GM18520 (cell line): ENCODE data around the gene CHST3.
A peak's percentile ranks its signal among the peaks of the same experiment; 100 is the strongest.
"Not testable (repeated sequence)": the region's sequence is repeated elsewhere in the genome, so short reads cannot be mapped to it uniquely, and the experiment has no call there.

Experiments used
- ATAC-seq: cut with Tn5 transposase; IDR thresholded peaks from one replicate; pipeline ENCODE4 v1.9.1; 2021; ENCODE audit not compliant: unreplicated experiment

Gene CHST3

DNA sequence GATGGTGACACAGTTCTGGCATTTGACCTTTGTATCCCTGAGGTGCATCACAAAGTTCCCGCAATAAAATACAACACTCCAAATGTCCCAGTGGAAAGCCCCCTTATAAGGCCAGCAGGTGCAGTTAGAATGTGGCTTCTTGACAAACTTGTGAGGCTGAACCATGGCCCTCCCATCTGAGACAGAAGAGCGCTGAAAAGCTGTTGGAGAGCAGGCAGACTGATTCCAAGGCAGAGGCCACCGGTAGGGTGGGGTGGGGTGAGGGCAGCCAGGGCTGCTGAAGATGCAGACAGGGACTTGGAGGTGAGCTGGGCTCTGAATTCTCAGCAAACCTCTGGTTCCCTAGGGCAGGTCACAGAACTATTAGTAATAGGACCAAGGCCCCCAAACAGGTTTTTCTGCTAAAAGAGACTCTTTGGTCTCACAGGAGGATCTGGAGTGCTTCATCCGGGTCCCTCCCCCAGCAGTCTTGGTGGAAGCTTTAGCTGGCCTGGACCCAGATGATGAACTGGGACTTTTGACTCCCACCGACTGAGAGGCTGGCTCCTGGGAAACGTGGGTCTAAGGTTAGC is 15.6 kb upstream of the CHST3 start:
- no peak for ATAC-seq

DNA sequence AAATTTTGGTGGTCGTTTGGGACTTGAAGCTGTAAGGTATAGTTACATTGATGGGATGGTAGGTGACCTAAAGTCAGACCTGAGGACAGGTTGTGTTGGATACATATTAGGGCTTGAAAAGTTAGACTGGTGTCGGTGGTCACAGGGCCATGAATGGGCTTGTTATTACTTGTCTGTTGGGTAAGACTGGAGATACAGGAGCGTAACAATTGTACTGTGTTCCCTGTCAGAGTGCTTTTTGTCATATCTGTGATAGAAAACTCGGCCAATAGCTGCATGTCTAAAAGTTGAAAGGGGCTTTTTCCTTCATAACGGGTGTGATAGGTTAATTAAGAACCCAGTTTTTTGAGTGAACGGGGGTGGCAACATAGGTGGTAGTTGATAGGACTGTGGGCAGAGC is 13.5 kb upstream of the CHST3 start:
- ATAC-seq, result no peak

DNA sequence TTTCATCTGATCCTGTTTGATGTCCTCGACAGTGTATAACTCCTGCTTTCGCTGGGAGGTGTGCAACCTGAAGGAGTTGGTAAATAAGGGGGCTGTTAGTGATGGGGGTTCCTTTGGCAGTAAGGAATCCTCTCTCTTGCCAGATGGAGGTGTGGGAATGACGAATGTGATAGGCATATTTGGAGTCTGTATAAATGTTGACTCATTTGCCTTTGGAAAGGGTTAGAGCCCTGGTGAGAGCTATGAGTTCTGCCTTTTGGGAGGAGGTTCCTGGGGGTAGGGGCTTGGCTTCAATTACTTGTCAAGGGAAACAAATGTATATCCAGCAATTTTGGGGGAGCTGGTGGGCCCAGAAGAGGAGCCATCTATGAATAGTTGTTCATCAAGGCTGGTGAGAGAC is 11.4 kb upstream of the CHST3 start:
- ATAC-seq, result no peak

DNA sequence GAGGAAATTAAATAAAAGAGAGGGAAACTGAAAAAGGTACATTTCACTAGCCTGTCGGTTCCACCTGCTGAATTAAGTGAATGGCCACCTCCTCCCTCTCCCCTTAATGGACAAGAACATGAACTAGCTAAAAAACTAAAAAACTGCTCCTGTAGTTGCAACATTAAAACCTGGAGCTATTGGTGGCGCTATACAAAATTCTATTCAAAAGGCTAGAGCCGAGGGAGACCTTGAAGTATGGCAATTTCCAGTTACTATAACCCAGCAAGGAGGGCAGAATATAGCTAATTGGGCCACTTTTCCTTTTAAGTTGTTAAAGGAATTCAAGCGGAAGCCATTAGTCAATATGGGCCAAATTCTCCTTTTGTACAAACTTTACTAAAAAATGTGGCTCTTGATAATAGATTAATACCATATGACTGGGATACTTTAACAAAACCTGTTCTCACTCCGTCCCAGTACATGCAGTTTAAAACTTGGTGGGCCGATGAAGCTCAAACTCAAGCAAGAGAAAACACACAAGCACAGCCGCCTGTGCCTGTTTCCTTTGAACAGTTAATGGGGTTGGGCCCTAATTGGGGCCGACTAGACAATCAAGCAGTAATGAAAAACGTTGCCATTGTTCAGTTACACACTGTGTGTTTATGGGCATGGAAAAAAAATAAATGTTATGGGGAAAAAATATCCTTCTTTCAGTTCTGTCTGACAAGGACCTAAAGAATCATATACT is 6.5 kb upstream of the CHST3 start:
- no peak for ATAC-seq

DNA sequence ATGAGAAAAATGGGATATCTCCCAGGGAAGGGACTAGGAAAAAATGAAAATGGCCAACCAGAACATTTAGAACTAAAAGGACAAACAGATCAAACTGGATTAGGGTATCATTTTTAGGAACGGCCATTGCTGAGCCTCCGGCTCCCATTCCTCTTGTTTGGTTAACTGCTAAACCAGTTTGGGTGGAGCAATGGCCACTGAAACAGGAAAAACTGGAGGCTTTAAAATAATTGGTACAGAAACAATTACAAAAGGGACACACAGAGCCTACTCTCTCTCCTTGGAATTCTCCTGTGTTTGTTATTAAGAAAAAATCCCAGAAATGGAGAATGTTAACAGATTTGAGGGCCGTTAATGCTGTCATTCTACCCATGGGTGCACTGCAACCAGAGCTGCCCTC is 4.7 kb upstream of the CHST3 start:
- ATAC-seq, result no peak

DNA sequence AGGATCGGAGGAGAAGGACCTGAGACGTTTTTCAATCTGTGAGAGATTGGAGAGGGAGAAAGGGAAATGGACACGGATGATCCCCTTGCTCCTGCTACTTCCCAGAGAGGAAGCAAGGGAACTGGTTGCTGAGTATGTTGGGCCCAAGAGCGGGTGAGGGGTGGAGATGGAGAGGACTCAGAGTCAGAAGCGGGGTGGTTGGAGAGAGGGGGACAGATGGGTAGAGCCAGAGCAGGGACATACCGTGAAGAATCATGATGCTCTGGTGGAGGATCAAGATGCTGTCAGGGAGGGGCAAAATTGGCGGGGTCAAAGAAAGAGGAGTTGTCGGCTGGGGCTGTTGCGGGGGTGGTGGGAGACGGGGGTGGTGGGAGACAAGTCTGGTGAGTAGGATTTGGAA is 2.4 kb upstream of the CHST3 start:
- no peak for ATAC-seq

DNA sequence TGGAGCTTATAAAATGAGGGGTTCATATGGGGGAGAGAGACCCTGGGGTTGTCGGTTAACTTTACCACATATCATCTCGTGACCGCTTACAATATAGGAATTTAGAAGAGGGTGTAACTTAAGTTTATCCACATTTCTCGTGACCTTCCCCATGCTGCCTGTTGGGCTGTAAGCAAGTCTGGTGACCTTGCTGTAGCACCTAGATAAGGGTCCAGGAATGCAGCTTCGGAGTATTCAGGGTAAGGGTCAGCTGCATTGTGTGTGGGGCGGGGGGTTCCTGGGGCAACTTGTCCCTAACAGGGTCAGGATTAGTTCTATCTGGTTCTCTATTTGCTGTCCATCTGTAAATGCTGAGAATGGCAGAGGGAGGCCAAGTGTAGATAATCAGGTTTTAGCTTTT is 1.3 kb upstream of the CHST3 start:
- no peak for ATAC-seq

DNA sequence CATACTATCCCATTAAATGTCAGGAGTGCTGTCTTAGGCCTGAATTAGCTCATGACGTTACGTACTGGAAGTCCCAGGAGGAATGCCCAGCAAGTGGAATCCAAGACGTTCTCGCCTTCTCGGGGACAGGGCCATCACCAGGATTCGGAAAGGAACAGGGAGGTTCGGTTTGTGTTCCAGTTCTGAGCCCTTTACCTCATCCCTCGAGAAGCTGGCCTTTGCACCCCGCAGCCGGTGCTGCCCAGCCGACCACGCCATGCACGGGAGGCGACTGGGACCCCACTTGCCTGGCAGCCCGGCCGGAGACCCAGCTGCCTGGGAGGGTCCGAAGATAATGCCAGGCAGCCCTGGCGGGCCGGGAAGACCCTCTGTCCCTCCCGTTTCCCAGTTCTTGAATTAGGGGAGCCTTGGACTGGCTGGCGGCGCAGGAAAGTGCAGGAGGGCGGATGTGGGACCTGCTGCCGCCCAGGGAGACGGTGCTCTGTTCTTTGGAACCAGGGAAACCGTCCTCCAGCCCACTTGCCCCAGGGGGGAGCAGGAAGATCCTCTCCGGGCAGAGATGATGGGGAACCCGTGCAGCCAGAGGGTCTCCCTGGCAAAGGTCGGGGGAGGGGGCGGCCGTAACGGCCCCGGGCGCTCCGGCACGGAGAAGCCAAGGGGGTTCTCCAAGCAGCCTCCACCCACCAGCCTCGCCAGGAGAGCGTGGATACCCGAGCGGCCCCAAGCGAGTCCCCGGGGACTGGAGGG is 671 bp upstream of the CHST3 start:
- ATAC-seq, result no peak

DNA sequence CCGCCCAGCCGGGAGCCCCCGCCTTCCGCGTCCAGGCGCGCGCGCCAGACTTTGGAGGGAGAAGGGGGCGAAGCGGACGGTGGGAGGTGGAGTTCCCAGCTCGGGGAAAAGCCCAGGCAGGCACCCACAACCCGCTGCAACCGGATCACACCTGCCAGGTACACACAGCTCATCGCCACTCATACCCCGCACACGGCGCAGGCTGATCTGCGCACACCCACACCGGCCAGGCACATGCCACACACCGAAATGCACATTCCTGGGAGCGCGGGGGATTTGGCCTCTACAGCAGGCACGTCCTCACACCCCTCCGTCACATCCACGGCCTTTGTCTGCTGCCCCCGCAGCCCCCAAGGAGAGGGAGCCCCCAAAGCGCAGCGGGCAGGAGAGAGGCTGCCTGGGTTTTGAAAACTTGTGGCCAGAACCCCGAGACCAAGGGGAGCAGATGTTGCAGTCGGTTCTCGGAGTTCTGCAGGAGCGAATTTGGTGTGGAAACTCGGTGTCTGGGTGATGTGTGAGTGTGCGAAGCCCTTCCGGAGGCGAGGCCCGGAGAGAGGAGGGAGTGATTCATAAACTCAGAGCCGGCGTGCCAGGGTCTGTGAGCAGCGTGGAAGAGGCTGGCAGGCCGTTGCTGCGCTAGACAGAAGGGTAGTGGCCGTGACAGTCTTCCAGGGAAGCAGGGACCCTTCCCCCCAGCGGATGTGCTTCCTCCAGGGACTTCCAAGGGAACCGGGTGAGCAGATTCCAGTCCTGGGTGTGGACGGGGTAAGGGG is 734 bp downstream of the CHST3 start:
- ATAC-seq, result no peak

DNA sequence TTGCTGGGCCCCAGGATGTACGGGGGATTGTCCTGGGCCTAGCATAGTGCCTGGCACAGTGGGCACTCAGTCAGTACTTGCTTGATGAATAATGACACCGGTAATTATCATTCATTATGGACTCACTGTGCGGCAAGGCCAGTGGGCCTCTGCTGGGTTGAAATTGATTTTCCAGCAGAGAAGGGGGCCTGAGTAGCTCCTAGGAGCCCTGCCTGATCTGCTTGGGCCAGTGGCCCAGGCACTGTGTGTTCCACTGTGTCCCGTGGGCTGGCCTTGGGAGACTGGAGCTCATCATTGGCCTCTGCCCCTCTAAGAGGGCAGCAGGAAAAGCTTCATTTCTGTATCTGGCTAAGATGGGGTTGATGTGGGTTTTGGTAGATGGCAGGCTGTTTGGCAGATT is 1.4 kb downstream of the CHST3 start:
- no peak for ATAC-seq

DNA sequence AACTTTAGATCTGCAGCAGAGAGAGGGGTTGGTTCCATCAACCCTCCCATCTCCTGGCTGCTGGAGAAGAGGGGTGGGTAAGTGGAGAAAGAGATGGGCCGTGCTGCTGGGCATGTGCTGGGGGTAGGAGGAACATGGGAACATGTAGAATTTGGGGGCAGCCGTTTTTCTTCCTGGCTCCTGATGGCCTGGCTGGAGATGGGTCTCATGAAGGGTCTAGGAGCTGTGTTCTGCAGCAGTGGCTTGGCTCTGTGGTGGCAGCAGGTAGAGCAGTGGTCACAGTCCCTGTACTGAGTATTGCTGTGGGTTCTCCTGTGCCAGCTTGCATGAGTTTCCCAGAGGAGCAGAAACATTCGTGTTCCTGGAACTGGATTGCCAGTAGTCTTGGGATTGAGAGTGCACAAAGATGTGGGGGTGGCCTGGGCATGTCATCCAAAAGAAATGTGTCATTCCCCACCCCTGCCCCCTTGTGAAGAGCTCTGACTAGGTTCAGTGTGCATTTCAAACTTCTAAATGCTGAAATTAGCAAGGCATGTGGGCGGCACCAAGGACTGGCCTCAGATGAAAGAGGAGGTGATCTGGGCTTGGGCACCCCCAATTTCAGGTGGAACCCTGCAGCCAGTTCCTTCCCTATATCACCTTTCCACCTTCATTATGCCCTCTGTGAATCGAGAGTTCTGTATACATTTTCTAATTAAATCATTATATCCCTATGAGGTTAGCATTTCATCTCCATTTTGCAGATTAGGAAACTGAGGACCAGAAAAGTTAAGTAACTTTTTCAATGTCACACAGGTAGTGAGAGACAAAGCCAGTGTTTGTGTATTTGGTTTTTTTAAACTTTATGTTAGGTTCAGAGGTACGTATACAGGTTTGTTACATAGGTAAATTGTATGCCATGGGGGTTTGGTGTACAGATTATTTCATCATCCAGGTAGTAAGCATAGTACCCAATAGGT is 2.1 kb downstream of the CHST3 start:
- ATAC-seq, result no peak

DNA sequence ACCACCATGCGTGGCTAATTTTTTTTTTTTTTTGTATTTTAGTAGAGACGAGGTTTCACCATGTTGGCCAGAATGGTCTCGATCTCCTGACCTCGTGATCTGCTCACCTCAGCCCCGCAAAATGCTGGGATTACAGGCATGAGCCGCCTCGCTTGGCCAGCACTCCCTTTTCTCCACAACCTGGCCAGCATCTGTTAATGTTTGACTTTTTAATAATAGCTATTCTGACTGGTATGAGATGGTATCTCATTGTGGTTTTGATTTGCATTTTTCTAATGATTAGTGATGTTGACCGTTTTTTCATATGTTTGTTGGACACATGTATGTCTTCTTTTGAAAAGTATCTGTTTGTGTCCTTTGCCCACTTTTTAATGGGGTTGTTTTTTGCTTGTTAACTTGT is 3.8 kb downstream of the CHST3 start:
- ATAC-seq, result not testable (repeated sequence)

DNA sequence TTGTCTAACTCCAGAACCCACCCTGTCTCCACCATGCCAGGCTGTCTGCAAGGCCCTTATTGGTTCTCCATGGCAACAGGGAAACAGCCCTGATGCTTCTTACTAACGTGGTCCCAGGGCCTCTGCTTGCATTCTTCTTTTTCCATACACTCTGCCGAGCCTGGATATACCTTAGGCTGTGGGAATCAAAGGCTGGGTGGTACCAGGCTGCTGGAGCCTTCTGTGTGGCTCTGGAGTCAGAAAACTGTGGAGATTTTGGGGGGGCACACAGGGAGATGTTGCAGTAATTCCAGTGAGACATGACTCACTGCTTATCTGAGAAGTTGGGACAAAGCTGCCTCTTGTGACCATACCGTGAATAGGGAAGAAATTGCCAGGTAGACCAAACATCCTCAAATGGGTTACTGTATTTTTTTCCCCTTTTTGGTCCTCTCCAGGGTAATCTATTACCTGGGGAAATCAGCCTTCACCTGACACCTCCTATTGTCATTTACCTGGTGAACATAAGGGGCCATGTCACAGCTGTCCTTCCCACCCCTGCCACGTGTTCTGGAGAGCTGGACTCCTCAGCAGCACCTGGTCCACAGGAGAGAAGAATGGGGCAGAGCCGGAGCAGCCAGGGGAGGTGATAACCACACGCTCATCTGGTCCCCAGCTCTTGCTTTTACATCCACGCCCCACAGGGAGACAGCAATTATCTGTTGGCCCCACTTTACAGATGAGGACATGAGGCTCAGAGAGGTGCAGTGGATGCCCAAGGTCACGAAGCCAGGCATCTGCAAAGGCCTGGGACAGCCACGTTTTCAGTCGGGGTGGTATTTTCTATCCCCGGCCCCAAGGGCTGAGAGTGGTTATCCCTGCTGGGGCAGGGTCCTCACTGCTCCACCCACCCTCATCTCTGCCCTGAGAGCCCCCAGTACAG is 4.6 kb downstream of the CHST3 start:
- no peak for ATAC-seq

DNA sequence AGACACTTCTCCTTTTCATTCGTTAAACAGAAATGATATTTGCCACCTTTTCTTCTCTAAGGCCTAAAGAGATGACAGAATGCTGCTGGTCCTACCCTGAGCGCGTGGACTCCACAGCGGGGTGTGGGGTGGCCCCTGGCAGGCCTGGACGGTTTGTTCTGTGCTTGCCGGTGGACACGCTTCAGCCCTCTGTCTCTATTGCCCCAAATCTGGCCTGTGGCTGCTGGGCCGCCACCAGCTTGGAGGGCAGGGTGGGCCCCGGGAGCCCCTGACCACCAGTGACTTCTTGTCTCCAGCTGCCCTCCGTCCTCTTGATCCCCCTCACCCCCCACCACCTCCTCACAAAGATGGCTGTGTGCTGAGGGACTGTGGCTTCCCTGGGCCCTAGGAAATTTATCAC is 5.7 kb downstream of the CHST3 start:
- ATAC-seq, result no peak

DNA sequence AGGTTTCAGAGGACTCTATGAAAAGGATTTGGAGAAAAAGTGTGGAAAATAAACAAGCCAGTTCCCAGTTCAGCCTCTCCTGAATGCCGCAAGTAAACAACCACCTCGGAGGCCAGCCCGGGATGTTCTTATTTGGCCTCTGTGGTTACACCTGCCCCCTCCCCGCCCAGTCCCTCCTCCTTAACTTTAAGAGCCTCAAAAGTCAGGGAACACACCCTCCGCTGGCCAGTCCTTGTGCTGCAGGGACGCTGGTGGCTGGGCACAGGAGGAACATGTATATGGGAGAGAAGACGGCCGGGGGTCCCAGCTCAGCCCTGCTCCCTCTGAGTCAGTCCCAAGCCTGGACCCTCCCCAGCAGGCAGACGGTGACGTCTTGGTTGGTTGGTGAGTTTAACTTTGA is 6.1 kb downstream of the CHST3 start:
- no peak for ATAC-seq

DNA sequence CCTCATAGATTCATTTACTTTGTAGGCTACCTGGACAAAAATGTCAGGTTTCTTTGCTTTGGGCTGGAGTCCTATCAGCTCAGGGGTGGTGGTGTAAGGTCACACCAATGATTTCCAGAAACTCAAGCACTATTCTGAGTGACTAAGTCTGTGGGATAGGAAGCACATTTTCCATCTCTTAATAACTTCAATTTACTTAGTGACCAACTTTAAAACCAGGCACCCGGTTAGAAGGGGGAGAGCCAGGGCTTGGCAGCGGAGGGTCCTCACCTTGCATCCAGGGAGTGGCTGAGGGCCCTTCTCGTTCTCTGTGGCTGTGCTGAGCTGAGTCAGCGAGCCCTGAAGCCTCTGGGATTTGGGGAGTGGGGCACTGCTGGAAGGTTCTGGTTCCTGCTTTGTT is 6.7 kb downstream of the CHST3 start:
- no peak for ATAC-seq

DNA sequence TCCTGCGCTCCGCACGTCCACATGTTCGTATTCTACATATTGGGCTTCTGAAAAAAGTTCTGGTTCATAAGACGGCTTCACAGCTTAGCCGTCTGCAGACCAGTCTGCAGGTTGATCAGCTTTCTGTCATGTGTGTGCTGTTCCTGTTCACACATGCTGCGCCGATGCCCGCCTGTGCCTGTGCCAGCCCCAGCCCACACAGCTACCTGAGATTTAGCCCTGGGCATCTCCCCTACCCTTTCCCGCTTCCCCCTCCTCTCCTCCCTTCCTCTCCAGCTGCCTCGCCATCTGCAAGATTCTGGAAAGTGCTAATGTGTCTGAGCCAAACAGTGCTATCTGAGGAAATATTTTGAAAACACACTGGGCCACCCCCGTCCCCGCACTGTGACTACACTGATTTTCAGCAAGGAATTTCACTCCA is 7.1 kb downstream of the CHST3 start:
- no peak for ATAC-seq

DNA sequence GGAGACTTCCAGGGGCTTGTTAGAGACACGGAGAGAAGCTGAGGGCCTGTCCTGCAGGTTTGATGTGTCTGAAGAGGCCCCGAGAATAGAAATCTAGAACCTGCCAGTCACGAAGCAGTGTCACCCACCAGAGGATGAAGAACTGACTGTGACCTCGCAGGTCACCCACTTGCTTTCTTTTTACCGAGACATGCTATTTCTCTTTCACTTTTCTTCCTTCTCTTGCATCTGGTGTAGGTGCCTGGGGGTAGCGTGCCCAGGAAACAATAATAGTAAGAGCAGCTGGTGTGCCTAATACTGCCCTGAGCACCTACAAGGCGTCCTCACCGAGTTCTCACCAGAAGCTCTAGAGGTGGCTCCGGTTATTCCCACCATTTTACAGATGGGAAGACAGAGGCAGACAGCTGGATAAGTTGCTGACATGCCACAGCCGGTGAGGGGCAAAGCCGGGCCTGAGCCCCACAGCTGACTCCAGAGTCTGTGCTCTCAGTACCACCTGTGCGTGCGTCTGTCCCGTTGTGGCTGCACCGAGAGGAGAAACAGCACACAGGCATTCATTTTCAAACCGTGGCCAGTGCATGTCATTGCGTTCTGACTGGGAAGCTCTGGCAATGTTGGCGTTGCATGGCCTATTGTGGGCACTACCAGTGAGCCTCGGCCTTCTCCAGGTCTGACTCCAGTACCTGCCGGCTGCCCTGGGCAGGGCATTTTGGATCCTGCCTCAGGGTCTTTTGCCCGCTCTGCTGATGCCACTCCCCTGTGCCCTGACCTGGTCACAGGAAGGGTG is 7.8 kb downstream of the CHST3 start:
- ATAC-seq, result peak; percentile 59
